ENCODE results near the gene PIK3C3.
A peak's percentile ranks its signal among the peaks of the same experiment; 100 is the strongest.

GRCh38 chr18:42114310-42114943 lies 159.4 kb downstream of the PIK3C3 start:
- no peak for TF ChIP-seq ZNF555 (tag by site-specific recombination; conservative IDR thresholded peaks at IDR 0.05)
- TF ChIP-seq CTCF (tag by site-specific recombination; IDR thresholded peaks at IDR 0.05) = peak; percentile 74
- no peak for TF ChIP-seq ZNF747 (tag by site-specific recombination; IDR thresholded peaks at IDR 0.05)
- TF ChIP-seq ZBTB49 (tag by site-specific recombination; IDR thresholded peaks at IDR 0.05; ENCODE audit: low read depth) = no peak
- no peak for TF ChIP-seq ZNF670 (tag by site-specific recombination; IDR thresholded peaks at IDR 0.05; ENCODE audit: low read depth)
